Non-pigmented ciliary epithelial cell (primary cell): ENCODE measurements around the gene AKR1D1.

ENCODE experiments used
- DNase-seq: peaks from one replicate; pipeline ENCODE4 v3.0.0-alpha.2; 2010; ENCODE audit warnings: low read depth

Gene AKR1D1

GRCh38 chr7:138166681-138167080, 90.4 kb downstream of the AKR1D1 start:
- no peak for DNase-seq

GRCh38 chr7:138167222-138167621, 91.0 kb downstream of the AKR1D1 start:
- DNase-seq: no peak

- no peak for DNase-seq
Measured at GRCh38 chr7:138167869-138168296, 91.6 kb downstream of the AKR1D1 start.
